NT2/D1 (cell line): ENCODE data around the gene RAF1.

Experiments used
- SUZ12 ChIP-seq: IDR thresholded peaks from 2 replicates; pipeline ENCODE4 v1.6.1; 2011; ENCODE audit not compliant: insufficient read length, insufficient read depth; ENCODE audit errors: extremely low read depth
- ZNF274 ChIP-seq: IDR thresholded peaks from 2 replicates; pipeline ENCODE4 v1.6.1; 2011; ENCODE audit warnings: mild to moderate bottlenecking, low read depth, low read length

DNA sequence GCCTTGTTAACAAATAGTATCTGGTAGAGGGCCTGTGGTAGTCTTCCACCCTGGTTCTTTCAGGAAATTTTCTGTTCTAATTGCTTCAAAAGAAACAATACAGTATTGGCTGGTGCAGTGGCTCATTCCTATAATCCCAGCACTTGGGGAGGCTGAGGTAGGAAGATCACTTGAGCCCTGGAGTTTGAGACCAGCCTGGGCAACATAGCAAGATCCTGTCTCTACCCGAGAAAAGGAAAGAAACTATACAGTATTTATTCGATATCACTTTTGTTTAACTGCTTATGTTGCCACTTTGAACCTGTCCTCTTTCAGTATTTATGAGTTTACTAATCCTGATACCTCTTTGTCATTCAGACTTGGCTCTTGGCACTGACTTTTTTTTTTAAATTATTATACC lies 102.5 kb downstream of the RAF1 start:
- no peak for TF ChIP-seq ZNF274
- no peak for TF ChIP-seq SUZ12
